Left kidney (tissue), 2 donors: ENCODE results near the gene UCK1. TPM values are rescaled to one million over a fixed set of nuclear protein-coding genes. Genes with fewer than 3 reads are reported as not detected.
"Not testable (repeated sequence)": the region's sequence is repeated elsewhere in the genome, so short reads cannot be mapped to it uniquely, and the experiment has no call there.

Experiments
- DNase-seq: peaks from one replicate; pipeline ENCODE4 v3.0.0-alpha.2; 2013
- polyA plus RNA-seq: library from polyadenylated mRNA; unstranded; fragments of 120-200 nt; gene quantifications from one replicate; pipeline ENCODE4 v1.2.1, GENCODE V29; 2013; ENCODE audit not compliant: insufficient read length

Gene UCK1
- polyA plus RNA-seq, 1 donor: 37.5 TPM

DNA sequence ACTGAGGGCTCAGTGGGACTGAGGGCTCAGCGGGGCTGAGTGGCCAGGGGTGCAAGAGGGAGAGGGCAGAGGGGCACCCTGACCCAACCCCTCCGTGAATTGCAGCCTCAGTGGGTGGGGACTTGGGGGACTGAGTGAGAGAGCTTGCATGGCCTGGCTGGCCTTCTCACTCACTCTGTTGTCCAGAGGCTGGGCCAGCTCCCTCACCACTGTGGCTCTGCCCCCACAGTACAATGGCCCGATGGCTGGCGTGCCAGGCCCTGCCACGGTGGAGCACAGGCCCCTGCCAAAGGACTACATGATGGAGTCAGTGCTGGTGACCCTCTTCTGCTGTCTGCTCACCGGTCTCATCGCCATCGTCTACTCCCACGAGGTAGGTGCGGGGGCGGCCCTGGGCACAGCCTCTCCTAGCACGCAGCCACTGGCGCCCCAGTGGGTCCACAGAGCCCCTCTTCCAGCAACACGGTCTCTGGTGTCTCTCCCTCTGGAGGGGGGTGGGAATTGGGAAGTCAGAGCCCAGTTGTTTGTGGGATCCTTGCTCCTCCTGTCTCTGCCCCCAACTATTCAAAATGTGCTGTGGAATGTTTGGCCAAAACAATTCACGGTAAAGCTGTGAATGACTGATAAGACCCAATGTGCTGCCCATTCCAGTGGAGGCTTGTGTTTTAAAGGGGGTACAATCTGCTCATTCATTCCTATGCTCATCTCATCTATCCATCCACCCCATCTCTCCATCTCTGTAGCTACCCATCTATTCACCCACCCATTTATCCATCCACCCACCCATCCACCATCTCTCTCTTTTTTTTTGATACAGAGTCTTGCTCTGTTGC, 25.0 kb upstream of the UCK1 start:
- DNase-seq: no peak

DNA sequence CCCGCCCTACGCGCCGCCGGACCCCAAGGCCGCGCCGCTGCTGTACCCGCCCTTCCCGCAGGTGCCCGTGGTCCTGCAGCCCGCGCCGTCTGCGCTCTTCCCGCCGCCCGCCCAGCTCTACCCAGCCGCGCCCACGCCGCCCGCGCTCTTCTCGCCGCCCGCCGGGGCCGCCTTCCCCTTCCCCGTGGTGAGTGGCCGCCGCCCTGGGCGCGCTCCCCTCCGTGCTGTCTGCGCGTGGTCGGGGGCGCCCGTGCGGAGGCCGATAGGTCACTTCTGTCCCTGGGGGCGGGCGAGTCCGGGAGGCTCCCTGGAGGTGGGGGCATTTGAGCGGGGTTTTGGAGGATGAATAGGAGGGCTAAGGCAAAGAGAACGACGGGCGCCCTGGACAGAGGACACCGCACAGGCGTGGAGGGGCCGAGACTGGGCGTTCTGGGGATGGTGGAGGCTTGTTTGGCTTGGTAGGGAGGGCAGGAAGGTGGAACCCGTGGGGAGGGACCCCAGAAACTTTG, 23.8 kb upstream of the UCK1 start:
- no peak for DNase-seq

DNA sequence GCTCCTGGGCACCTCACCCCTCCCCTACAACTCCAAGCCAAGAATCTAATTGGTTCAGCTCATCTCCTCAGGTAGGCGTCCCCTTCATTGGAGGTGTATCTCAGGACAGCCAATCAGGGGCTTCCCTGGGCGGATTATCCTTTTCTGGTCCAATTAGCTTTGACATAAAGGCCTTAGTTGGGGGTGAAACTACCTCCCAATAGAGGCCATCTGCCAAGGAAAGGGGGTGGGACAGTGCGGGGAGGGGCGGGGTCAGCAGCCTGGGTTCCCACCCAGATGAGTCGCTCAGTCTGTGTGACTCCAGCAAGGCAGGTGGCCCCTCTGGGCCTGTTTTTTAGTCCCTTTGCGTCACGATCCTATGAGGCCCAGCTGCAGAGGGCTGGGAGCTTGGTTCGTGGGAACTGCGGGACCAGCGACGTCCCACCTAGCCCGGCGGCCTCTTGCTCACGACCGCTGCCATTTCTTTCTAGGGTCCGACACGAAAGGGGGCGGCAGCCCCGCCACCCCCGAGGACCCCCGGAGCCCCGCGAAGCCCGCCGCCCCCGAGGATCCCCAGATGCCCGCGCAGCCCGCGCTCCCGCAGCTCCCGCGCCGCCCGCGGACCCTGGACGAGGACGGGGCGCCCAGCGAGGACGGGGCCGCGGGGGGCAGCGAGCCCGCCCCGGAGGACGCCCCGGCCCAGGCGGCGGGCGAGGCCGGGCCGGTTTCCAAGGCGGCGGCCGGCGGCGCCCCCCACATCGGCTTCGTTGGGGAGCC, 23.2 kb upstream of the UCK1 start:
- no peak for DNase-seq

DNA sequence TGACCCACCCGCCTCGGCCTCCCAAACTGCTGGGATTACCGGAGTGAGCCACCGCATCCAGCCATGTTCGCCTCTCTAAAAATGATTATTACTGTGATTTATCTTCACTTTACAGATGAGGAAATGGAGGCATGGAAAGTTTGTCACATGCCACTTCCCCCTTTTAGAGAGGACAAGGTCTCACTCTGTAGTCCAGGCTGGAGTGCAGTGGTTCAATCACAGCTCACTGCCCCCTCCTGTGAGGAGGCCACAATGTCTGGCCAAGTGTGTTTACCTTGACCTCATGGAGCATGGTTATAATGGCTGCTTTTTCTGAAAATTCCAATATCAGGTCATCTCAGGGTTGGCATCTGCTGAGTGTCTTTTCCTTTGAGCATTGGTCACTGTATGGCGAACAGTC, 21.0 kb upstream of the UCK1 start:
- DNase-seq: no peak

DNA sequence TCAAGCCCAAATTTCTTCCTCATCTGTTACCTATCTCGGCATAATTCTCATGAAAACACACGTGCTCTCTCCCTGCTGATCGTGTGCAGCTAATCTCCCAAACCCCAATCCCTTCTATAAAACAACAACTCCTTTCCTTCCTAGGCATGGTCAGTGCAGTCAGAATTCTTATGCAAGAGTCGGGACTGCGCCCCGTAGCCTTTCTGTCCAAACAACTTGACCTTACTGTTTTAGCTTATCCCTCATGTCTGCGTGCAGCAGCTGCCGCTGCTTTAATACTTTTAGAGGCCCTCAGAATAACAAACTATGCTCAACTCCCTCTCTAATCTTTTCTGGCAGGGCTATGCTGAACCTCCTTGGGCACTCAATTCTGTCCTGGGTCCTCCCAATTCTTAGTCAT, 19.4 kb upstream of the UCK1 start:
- DNase-seq: not testable (repeated sequence)

DNA sequence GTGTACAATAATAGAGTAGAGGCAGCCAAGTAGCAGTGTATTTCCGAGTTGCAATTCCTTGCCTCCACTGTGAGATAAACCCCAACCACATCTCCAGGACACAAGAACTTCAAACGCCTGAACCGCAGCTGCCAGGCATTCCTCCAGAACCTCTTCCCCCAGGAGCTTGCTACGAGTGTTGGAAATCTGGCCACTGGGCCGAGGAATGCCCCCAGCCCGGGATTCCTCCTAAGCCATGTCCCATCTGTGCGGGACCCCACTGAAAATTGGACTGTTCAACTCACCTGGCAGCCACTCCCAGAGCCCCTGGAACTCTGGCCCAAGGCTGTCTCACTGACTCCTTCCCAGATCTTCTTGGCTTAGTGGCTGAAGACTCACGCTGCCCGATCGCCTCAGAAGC, 18.1 kb upstream of the UCK1 start:
- DNase-seq: not testable (repeated sequence)

DNA sequence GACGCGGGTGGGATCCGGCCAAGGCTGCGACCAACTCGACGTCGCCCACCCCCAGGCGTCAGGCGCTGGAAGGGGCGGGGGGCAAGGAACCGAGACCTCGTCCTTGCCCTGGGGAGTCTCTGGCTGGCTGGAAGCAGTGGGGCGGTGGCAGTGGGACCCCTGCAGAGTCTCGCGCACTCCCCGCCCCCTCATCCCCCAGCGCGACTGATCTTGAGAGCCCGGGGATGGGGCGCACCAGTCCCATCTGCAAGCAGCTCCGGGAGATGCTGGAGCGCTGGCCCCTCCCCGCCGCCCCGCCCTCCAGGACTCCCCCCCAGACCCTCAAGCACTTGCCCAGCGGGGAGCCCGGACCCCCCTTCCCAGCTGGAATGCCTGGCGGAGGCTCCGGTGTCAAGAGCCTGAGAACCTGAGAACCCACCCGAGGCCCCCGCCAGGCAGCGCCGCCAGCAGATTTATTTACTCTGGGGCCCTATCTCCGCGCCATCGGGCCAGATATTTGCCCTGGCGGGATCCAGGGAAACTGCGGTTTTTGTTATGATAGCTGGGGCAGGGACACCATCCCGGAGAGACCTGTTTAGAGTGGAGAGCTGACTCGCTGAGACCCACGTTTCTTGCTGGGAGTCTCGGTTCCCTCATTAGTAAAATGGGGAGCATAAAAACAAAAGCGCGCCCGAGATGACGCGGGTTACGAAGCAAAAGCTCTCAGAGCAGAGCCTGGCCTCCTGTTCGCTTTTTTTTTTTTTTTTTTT, 15.4 kb upstream of the UCK1 start:
- DNase-seq: peak; percentile 78

DNA sequence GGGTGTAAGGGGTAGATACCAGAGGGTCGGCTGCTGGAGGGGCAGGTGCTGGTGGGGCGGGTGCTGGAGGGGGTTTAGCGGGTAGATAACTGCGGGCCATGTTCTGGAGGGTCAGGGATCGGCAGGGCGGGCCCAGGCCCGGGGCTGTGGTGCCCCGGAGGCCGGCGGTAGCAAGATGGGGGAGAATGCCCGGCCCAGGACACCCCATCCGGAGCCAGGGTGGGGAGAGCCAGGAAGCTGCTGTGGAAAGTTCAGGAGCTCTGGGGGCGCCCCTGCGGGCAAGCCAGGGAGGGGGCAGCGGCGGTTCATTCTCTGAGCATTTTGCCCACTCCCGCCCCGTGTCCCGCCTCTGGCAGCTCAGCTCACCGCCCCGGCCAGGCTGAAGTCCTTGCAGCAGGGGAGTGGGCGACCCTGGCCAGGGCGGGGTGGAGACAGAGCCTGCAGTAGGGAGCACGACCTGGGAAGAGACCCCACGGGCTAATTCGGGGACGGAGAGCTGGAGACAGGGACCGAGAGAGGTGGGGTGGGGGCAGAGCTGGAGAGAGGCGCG, 14.8 kb upstream of the UCK1 start:
- DNase-seq: no peak

DNA sequence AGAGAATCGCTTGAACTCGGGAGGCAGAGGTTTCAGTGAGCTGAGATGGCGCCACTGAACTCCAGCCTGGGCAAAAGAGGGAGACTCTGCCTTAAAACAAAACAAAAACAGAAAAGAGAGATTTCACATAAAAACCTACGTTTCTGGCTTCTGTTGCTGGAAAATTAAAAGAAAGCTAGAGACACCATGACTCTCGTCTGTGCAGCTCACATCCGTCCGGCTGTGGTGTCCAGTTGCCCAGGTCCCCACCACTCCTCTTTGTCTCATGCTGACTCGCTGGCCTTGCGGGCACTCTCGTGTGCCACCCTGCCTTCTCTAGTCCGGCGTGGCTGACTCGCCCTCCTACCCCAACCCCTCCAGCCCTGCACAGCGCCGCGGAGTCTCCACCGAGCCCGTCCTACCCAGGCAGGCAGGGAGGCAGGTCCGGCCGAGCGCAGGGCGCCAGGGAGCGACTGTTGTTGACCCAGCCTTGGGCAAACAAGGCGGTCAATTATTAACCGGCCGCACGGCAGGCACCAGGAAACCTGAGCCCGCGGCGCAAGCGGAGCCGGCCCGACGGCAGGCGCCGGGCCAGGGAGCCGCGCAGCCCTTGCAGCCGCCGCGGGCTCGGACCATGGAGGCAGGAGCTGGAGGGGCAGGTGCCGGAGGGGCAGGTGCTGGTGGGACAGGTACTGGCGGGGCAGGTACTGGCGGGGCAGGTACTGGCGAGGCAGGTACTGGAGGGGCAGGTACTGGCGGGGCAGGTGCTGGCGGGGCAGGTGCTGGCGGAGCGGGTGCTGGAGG, 14.1 kb upstream of the UCK1 start, which contains the start of gene PRRT1B:
Gene PRRT1B (plus strand): TSS at position 521 of the 783 bp plus-strand sequence. CDS start 93 bp downstream, at position 614.
- peak; percentile 75 for DNase-seq

DNA sequence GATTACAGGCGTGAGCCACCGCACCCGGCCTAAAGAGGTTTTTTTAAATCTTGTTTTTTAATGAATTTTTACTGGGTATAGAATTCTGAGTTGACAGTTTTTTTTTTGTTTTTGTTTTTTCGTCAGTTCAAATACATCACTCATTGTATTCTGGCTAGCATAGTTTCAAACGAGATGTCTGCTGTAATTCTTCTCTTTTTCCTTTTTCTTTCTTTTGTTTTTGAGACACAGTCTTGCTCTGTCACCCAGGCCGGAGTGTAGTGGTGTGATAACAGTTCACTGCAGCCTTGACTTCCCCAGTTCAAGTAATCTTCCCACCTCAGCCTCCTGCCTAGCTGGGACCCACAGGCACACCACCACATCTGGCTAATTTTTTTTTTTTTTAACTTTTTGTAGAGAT, 12.1 kb upstream of the UCK1 start:
- DNase-seq: no peak

DNA sequence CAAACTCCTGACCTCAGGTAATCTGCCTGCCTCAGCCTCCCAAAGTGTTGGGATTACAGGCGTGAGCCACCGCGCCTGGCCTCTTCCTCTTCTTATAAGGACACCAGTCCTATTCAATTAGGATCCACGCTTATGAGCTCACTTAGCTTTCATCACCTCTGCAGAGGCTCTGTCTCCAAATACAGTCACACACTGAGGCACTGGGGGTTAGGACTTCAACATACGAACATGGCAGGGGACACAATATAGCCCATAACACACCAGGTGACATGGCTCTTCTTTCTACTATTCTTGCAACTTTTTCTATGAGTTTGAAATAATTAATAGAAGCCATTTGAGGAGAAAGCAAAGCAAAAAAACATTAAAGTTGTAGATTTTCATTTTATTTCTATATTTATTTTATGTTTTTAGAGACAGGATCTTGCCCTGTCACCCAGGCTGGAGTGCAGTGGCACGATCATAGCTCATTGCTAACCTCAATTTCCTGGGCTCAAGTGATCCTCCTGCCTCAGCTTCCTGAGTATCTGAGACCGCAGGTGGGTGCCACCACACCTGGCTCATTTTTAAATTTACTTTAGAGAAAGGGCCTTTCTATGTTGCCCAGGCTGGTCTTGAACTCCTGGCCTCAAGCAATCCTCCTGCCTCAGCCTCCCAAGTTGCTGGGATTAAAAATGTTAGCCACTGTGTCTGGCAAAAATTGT, 8.3 kb upstream of the UCK1 start:
- no peak for DNase-seq

DNA sequence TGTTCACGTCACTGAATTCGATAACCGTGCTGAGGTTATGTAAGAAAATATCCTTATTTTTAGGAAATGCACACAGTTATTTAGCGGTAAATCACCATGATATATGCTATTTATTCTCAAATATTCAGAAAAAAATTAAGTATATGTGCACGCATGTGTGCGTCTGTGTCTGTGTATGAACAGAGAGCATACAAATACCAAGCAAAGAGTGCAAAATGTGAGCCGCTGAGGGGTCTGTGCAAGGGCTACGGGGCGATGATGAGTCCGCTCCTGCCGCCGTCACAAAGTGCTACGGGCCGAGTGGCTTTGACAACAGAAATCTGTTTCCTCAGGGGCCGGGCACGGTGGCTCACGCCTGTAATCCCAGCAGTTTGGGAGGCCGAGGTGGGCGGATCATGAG, 6.9 kb upstream of the UCK1 start:
- no peak for DNase-seq

DNA sequence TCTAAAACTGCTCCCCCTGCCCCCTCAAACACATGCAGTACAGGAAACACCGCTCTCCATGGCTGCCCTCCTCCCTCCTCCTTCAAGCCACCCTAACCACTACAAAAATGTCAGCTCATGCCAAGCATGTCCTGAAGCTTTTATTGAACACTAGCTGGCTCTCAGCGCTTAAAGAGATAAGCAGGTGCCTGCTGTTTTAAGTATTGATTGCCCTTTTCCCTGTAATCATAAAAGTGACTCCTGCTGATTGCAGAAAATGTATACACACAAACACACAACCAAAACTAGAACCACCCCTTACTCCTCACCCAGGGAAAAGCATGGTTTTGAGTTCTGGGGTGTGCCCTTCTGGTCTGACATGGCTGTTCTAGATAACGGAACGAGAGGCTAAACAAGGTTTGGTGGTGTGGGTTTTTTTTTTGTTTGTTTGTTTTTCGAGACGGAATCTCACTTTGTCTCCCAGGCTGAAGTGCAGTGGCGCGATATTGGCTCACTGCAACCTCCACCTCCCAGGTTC, 3.7 kb upstream of the UCK1 start:
- no peak for DNase-seq

DNA sequence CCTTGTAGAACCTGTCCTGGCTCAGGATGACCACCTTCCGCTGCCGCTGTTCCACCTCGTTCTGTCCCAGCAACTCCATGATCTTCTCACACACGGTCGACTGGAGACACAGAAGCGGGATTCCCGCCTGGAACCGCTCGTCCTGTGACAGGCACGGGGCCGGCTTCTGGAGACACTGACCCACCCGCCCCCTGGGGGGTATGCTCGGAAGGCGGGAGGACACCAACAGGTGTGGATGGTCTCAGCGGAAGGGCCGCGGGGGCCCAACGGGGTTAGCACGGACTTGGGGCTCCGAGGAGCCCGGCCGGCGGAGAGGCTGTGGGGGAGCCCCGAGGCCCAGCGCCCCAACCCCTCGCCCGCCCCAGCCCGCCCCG, 530 bp downstream of the UCK1 start:
- DNase-seq: no peak

DNA sequence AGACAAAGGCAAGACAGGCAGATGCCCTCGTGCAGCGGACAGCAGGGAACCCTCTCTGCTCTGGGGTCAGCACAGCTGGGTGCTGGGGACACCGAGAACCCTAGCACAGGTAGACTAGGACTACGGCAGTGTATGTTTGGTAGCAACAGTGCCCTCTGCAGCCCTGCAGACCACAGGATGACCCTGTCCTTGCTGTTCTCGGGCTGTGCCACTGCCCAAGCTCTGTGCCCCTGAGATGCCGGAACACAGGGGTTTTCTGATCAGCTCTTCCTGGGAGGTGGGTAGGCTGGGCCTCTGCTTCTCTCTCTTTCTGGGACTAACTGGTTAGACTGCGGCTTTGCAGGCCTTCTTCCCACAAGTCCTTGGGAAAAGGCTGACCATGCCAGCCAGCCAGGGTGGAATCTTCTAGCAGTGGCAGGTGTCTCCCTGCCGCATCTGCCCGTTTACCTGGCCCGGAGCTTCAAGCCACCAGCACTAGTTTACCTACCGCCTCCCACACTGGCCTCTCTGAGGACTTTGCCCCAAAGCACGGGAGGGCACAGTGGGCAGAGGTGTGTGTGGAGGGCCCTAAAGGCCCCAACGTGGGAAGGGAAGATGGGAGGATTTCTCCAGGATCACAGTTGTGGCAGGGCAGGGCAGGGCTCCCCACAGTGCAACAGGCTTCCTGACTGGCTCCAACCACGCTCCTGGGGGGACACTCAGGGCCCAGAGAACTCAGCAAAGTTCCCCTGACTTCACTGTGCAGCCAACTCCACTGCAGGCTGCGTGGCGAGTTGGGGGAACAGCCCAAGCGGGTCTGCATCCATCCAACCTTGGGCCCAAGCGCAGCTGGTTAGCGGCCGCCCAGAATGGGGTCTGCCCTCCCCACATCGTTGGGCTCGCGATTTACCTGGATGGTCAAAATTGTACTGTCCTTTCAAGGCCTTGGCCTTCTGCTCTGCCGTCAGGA, 1.2 kb downstream of the UCK1 start:
- DNase-seq: no peak

DNA sequence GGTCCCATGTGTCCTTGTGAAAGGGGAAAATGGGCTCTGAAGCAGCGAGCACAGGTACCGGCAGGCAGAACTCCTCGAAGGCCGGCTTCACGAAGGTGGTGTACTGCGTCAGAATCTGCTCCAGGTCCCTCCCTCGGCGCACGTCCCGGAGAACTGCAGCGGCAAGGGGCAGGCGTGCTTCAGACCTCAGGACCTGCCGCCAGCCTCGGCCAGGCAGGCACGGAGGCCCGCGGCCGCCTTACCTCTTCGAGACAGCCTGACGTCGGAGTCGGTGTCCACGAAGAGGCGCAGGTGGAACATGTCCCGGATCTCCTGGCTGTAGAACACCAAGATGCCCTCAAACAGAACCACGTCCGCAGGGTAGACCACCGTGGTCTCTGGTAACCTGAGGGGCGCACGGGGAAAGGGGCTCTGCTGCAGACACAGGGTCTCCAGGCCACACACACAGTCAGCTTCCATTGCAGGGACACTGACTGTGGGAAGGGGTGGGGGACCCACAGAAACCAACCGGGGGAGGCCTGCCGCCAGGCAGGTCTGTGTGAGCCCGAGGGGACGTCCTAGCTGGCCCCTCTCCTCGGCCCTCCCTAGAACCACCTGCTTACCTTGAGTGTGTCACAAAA, 2.1 kb downstream of the UCK1 start:
- no peak for DNase-seq

DNA sequence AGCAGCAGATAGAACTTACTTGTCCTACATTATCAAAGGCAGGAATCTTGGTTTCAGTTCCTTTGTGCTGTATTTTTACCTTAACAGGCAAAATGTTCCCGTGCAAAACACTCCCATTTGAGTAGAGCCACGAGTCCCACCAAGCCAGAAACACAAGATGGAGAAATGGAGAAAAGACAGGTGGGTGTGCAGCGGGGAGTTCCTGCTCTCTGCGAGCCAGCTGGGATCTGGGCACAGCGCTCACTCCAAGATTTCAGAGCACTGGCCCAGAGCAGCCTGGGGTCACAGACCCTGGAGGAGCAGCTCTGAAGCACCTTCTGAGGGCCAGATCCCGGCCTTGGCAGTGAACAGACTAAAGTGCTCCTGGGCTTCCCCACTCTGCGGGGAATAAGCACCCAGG, 2.9 kb downstream of the UCK1 start:
- no peak for DNase-seq

DNA sequence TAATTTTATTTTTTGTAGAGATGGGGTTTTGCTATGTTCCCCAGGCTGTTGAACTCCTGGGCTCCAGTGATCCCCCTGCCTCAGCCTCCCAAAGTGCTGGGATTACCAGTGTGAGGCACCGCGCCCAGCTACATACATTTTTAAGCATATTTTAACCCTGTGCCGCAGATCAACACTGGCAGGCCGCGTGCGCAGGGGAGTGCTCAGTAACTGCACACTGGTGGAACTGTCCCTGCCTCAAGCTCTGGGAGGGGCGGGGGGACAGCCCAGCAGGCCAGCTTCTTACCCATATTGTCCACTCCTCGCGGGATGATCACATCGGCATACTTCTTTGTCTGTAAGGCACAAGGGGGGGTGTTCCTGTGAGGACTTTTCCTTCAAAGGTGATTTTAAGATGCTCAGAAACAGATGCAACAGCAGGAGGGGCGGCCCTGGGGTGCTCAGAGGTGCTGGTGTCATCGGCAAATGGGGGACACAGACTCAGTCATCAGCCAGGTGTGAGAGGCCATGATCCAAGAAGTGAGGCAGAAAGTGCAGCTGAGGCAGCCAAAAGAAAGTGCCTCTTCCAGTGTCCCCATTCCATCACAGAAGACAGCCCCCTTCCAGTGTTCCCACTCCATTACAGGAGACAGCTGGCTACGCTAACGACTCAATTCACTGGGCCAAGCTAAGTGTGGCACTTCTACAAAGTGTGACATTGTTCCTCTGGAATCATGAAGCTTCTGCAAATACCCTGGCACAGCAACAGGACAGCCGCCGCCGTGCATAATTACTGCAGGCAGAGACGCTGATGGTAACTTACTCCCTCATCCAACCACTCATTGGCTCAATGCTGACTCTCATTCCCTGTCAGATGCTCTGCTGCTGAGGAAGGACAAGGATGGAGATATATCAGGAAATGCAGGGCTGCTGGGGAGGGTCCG, 5.2 kb downstream of the UCK1 start:
- no peak for DNase-seq
